ENCODE measurements around the gene EIF1. TPM values are rescaled to one million over a fixed set of nuclear protein-coding genes. Genes with fewer than 3 reads are reported as not detected.

Gene EIF1
- total RNA-seq, 1 experiment from 2014 or later: 651 TPM

DNA sequence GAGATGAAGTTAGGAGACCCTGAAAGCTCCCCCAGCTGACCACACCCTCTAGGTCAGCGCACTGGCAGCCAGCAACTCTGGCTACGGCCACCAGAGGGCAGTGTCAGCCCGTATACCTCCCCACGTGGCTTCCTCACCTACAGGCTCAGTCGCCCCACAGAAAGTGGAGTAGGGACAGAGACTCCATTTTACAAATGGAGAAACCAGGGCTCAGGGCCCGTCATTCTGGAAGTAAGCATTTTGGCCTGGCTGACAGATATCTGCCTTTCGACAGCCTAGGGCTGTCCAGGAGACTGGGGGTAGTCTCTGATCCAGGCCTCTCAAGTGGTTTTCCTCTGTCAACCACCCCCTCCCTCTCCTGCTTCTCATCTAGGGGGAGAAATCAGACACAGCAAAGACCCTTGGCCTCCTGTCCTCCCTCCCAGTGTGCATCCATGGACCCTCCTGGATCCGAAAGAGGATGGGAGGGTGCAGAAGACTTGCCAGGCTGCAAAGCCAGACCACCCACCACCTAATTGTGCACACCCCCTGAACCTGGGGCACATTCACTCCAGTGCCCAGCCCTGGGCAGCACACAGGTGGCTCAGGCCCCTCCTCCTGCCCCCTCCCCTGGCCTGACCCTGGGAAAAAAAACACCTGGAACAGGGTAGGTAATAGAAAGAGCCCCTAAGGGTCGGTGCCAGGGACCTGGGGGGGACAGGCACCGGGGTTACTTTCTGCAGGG is 49.6 kb downstream of the EIF1 start:
- Mint-ChIP-seq H3K27ac (peak overlapping the region in 2 of 3 experiments; percentile 57 to 91; a peak in 3 of 7 replicates), H3K4me3 (peak overlapping the region in 1 of 2 experiments; percentile 8; a peak in 2 of 5 replicates)

More for the DNA sequence above, 49.6 kb downstream of the EIF1 start:
- H3K4me1 Mint-ChIP-seq: peaks cover 12 to 37% of the 10 kb centered on the region in 2 experiments
- Histone ChIP-seq H2AK5ac (ENCODE audit: insufficient read length, low read length) (no peak overlapping the region), H3K18ac (ENCODE audit: insufficient read length, low read depth, low read length) (no peak overlapping the region), H4K8ac (replicated peaks; ENCODE audit: insufficient read length, low read depth, low read length) (no peak overlapping the region), H2AFZ (ENCODE audit: low read length) (no peak overlapping the region), H2BK120ac (ENCODE audit: low read depth, low read length, poor library complexity, severe bottlenecking) (no peak overlapping the region), H3K4me1 (ENCODE audit: insufficient read depth, low read length) (no peaks in the 10 kb centered on the region), H3T11ph (ENCODE audit: low read length) (no peak overlapping the region), H3K23me2 (ENCODE audit: insufficient read length, low read depth, low read length, poor library complexity, severe bottlenecking) (peaks cover 8% of the 10 kb centered on the region), H3K9ac (ENCODE audit: extremely low read depth, insufficient read length, low read length) (no peak overlapping the region), H3K27ac (ENCODE audit: insufficient read length, low read depth, low read length) (no peak overlapping the region), H2BK5ac (ENCODE audit: insufficient read length, low read length) (no peak overlapping the region), H4K20me1 (ENCODE audit: control insufficient read depth, insufficient read depth, insufficient read length) (no peaks in the 10 kb centered on the region), H3K14ac (ENCODE audit: insufficient read depth, low read length) (peak overlapping the region; percentile 76; the same call in 1 of the 2 replicates), H3K23ac (ENCODE audit: insufficient read length, low read depth, low read length) (no peak overlapping the region), H4K5ac (ENCODE audit: insufficient read length, low read depth, low read length) (no peak overlapping the region), H3K4ac (ENCODE audit: low read depth, low read length) (no peak overlapping the region), H3K9me3 (ENCODE audit: control insufficient read depth, low read depth, low read length) (no peaks in the 10 kb centered on the region), H2BK12ac (ENCODE audit: insufficient read length, low read depth, low read length) (no peak overlapping the region), H3K27me3 (ENCODE audit: insufficient read depth, low read length) (peaks cover 11% of the 10 kb centered on the region; the same call in 1 of the 2 replicates), H2BK15ac (ENCODE audit: low read depth, low read length) (no peak overlapping the region), H3K79me2 (ENCODE audit: insufficient read depth, low read length) (no peaks in the 10 kb centered on the region), H3K56ac (ENCODE audit: insufficient read length, low read depth, low read length) (no peak overlapping the region), H3K79me1 (ENCODE audit: insufficient read depth, low read depth, low read length, poor library complexity, severe bottlenecking) (no peaks in the 10 kb centered on the region), H3K4me2 (ENCODE audit: insufficient read depth, insufficient read length, low read length) (no peak overlapping the region), H4K91ac (ENCODE audit: insufficient read length, low read depth, low read length) (peak overlapping the region; percentile 11), H2BK20ac (ENCODE audit: low read depth, low read length, poor library complexity, severe bottlenecking) (no peak overlapping the region)
- no peaks in the 10 kb centered on the region for H3K36me3 Mint-ChIP-seq (ENCODE audit: insufficient read depth in 1 of 3, low read depth in 3 of 3)
- peak; percentile 95 for DNase-seq
- no peaks in the 10 kb centered on the region for H3K9me3 Mint-ChIP-seq
- TF ChIP-seq, protein P1, sequence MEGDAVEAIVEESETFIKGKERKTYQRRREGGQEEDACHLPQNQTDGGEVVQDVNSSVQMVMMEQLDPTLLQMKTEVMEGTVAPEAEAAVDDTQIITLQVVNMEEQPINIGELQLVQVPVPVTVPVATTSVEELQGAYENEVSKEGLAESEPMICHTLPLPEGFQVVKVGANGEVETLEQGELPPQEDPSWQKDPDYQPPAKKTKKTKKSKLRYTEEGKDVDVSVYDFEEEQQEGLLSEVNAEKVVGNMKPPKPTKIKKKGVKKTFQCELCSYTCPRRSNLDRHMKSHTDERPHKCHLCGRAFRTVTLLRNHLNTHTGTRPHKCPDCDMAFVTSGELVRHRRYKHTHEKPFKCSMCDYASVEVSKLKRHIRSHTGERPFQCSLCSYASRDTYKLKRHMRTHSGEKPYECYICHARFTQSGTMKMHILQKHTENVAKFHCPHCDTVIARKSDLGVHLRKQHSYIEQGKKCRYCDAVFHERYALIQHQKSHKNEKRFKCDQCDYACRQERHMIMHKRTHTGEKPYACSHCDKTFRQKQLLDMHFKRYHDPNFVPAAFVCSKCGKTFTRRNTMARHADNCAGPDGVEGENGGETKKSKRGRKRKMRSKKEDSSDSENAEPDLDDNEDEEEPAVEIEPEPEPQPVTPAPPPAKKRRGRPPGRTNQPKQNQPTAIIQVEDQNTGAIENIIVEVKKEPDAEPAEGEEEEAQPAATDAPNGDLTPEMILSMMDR (conservative IDR thresholded peaks at IDR 0.05): peak; percentile 99
- H3K27me3 Mint-ChIP-seq (ENCODE audit: low read depth): peaks cover 47% of the 10 kb centered on the region
- no CpG with 5 or more reads among the region's 10 CpGs for WGBS (ENCODE audit: extremely low coverage, insufficient read length, low lambda C conversion rate)
